ENCODE measurements around the gene MAS1. TPM values are rescaled to one million over a fixed set of nuclear protein-coding genes. Genes with fewer than 3 reads are reported as not detected.

The MAS1 gene
- total and polyA plus RNA-seq, 2 experiments from 2014 or later = 0.03 TPM; not detected in 1

- ATAC-seq (no peak), DNase-seq (ENCODE audit: low spot score) (no peak)
- no peak overlapping the region for H3K4me3 Mint-ChIP-seq
- no peaks in the 10 kb centered on the region for H3K9me2 ChIP-seq (ENCODE audit: insufficient read depth)
- no peaks in the 10 kb centered on the region; the same call in 2 of the 3 replicates for H3K9me3 Mint-ChIP-seq
- no peaks in the 10 kb centered on the region for H3K79me2 ChIP-seq (replicated peaks; ENCODE audit: insufficient read depth)
- no peaks in the 10 kb centered on the region for H3K4me1 ChIP-seq (ENCODE audit: insufficient read depth)
- H2AFZ ChIP-seq = no peak overlapping the region
- no peaks in the 10 kb centered on the region for H3K27me3 ChIP-seq (ENCODE audit: insufficient read depth)
- H3K27ac Mint-ChIP-seq = no peak overlapping the region
- peaks cover 1% of the 10 kb centered on the region for H3K27me3 Mint-ChIP-seq (ENCODE audit: insufficient read depth, low read depth, poor library complexity)
- no peaks in the 10 kb centered on the region for H3K36me3 ChIP-seq (ENCODE audit: insufficient read depth)
- no peaks in the 10 kb centered on the region for H3K4me1 Mint-ChIP-seq
- no peak overlapping the region for H3K4me3 ChIP-seq
- H3K36me3 Mint-ChIP-seq (ENCODE audit: low read depth) = no peaks in the 10 kb centered on the region
- H3K4me2 ChIP-seq = no peak overlapping the region
- TF ChIP-seq CTCF (conservative IDR thresholded peaks at IDR 0.05; ENCODE audit: low read depth in 2 of 2) (no peak), JUNB (IDR thresholded peaks at IDR 0.05; ENCODE audit: unreplicated experiment) (no peak)
- H3K27ac ChIP-seq (ENCODE audit: low read depth) = no peak overlapping the region
- no peaks in the 10 kb centered on the region for H3F3A ChIP-seq (replicated peaks; ENCODE audit: low read depth)
- H4K20me1 ChIP-seq (replicated peaks; ENCODE audit: insufficient read depth) = no peaks in the 10 kb centered on the region
Measured at GRCh38 chr6:159897603-159898002, 6.8 kb downstream of the MAS1 start.

- no peaks in the 10 kb centered on the region for H4K20me1 ChIP-seq (replicated peaks; ENCODE audit: insufficient read depth)
- H3F3A ChIP-seq (replicated peaks; ENCODE audit: low read depth) = no peaks in the 10 kb centered on the region
- H3K4me1 Mint-ChIP-seq = no peaks in the 10 kb centered on the region
- H3K9me3 Mint-ChIP-seq = no peaks in the 10 kb centered on the region; the same call in 2 of the 3 replicates
- H3K36me3 Mint-ChIP-seq (ENCODE audit: low read depth) = no peaks in the 10 kb centered on the region
- H3K4me3 Mint-ChIP-seq = no peak overlapping the region
- no peak overlapping the region for H3K27ac ChIP-seq (ENCODE audit: low read depth)
- no peak overlapping the region for H3K4me3 ChIP-seq
- H3K36me3 ChIP-seq (ENCODE audit: insufficient read depth) = no peaks in the 10 kb centered on the region
- H3K27me3 ChIP-seq (ENCODE audit: insufficient read depth) = no peaks in the 10 kb centered on the region
- H3K27ac Mint-ChIP-seq = no peak overlapping the region
- no peaks in the 10 kb centered on the region for H3K4me1 ChIP-seq (ENCODE audit: insufficient read depth)
- ATAC-seq (no peak), DNase-seq (ENCODE audit: low spot score) (no peak)
- H3K27me3 Mint-ChIP-seq (ENCODE audit: insufficient read depth, low read depth, poor library complexity) = peaks cover 1% of the 10 kb centered on the region
- H2AFZ ChIP-seq = no peak overlapping the region
- H3K9me2 ChIP-seq (ENCODE audit: insufficient read depth) = no peaks in the 10 kb centered on the region
- no peaks in the 10 kb centered on the region for H3K79me2 ChIP-seq (replicated peaks; ENCODE audit: insufficient read depth)
- H3K4me2 ChIP-seq = no peak overlapping the region
- no peak for TF ChIP-seq JUNB (IDR thresholded peaks at IDR 0.05; ENCODE audit: unreplicated experiment)
- no peak for TF ChIP-seq EZH2 (IDR thresholded peaks at IDR 0.05; ENCODE audit: low read depth, unreplicated experiment)
- TF ChIP-seq ZNF331 (CRISPR knock-in tag; IDR thresholded peaks at IDR 0.05; ENCODE audit: low read depth) = no peak
- TF ChIP-seq CTCF (conservative IDR thresholded peaks at IDR 0.05; ENCODE audit: low read depth in 2 of 2) = no peak
- TF ChIP-seq STAT1 (IDR thresholded peaks at IDR 0.05; ENCODE audit: unreplicated experiment) = no peak
- no peak for TF ChIP-seq ZNF114 (CRISPR knock-in tag; IDR thresholded peaks at IDR 0.05)
- no peak for TF ChIP-seq CREB1 (CRISPR knock-in tag; IDR thresholded peaks at IDR 0.05; ENCODE audit: low read depth)
- no peak for TF ChIP-seq EZH2phosphoT487 (IDR thresholded peaks at IDR 0.05; ENCODE audit: unreplicated experiment)
- TF ChIP-seq ZNF462 (CRISPR knock-in tag; IDR thresholded peaks at IDR 0.05) = no peak
Measured at GRCh38 chr6:159898519-159898918, 7.7 kb downstream of the MAS1 start.
